Measurements from ENCODE around the gene HAUS5. TPM values are rescaled to one million over a fixed set of nuclear protein-coding genes. Genes with fewer than 3 reads are reported as not detected.
A peak's percentile ranks its signal among the peaks of the same experiment; 100 is the strongest.

The HAUS5 gene
- total and polyA plus RNA-seq, 5 donors from 2014 or later, result 5.1 to 25.9 (median 6.9) TPM

DNA sequence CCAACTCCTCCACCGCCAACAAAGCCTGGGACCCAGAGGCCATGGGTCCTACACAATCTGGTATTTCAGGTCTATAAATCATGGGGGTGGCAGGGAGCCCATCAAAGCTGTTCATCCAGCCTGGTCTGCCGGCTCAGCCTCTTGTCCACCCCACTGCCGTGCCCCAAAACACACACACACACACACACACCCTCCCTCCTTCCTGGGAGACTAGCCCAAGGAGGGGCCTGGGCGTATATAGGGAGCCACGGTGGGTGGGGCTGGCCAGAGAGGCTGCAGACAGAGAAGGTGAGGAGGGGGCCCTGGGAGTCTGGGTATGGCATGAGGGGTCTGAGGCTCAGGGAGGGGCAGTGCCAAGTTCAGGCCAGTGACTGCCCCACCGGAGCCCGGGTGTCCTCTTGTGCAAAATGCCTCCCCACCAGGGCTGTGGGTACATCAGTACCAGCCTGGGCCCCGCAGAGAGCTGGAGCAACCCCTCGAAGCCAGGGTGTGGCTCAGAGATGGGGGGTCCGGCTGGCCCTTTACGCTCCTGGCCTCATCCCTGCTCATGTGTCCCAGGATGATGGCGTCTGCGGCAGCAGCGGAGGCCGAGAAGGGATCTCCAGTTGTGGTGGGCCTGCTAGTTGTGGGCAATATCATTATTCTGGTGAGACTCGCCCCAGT, 53.8 kb downstream of the HAUS5 start, which contains the start of gene UPK1A:
Gene UPK1A (plus strand): TSS at position 267 of the 663 bp plus-strand sequence. CDS start 296 bp downstream, at position 563.
- no peaks in the 10 kb centered on the region for H3K9me3 ChIP-seq (ENCODE audit: control insufficient read depth in 2 of 2, low read length in 2 of 2)
- Mint-ChIP-seq H3K36me3 (no peaks in the 10 kb centered on the region), H3K9me3 (peaks cover 0 to 2% (median 0%) of the 10 kb centered on the region in 7 donors), H3K4me3 (no peak within 1 kb of the TSS), H3K27me3 (peaks cover 17% of the 10 kb centered on the region), H3K27ac (no peak within 1 kb of the TSS), H3K4me1 (peaks cover 0 to 2% (median 0%) of the 10 kb centered on the region in 4 donors)
- H3K27ac ChIP-seq (ENCODE audit: insufficient read depth, low read length, poor library complexity, severe bottlenecking), result no peak within 1 kb of the TSS
- H3K4me3 ChIP-seq (ENCODE audit: low read depth, low read length), result no peak within 1 kb of the TSS
- no peaks in the 10 kb centered on the region for H3K4me1 ChIP-seq (ENCODE audit: control insufficient read depth, insufficient read depth, low read length, poor library complexity, severe bottlenecking)
- DNase-seq (no peak), ATAC-seq (ENCODE audit: low read depth in 2 of 2) (no peak)
- H3K27me3 ChIP-seq (ENCODE audit: control insufficient read depth, insufficient read depth, low read length), result no peaks in the 10 kb centered on the region
- no peaks in the 10 kb centered on the region for H3K36me3 ChIP-seq (ENCODE audit: control insufficient read depth, insufficient read depth, low read length)

DNA sequence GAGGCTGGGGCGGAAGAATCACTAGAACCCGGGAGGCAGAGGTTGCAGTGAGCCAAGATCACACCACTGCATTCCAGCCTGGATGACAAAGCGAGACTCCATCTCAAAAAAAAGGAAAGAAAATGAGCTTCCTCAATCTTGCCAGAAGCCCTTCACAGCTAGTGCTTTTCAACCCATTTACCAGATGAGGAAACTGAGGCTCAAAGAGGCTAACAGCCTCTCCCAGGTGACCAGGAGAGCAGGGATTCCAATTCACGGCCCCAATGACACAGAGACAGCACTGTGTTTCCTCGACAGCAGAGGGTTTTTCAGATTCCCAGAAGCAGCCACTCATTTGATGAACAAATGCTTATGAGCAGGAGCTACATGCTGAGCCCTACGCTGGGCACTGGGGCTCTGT, 57.0 kb downstream of the HAUS5 start:
- no peak for ATAC-seq (ENCODE audit: low read depth in 2 of 2)
- H3K4me3 ChIP-seq (ENCODE audit: low read depth, low read length), result no peak overlapping the region
- DNase-seq, result no peak
- H3K36me3 ChIP-seq (ENCODE audit: control insufficient read depth, insufficient read depth, low read length), result no peaks in the 10 kb centered on the region
- no peaks in the 10 kb centered on the region for H3K27me3 ChIP-seq (ENCODE audit: control insufficient read depth, insufficient read depth, low read length)
- peaks cover 9% of the 10 kb centered on the region for H3K4me1 ChIP-seq (ENCODE audit: control insufficient read depth, insufficient read depth, low read length, poor library complexity, severe bottlenecking)
- no peak overlapping the region for H3K27ac ChIP-seq (ENCODE audit: insufficient read depth, low read length, poor library complexity, severe bottlenecking)
- Mint-ChIP-seq H3K9me3 (peaks cover 0 to 2% (median 0%) of the 10 kb centered on the region in 7 donors), H3K4me3 (peak overlapping the region in 1 of 4 donors; percentile 71), H3K4me1 (peaks cover 0 to 13% (median 7%) of the 10 kb centered on the region in 4 donors), H3K27me3 (peaks cover 42% of the 10 kb centered on the region), H3K27ac (peak overlapping the region in 1 of 3 donors; percentile 17), H3K36me3 (no peaks in the 10 kb centered on the region)
- no peaks in the 10 kb centered on the region for H3K9me3 ChIP-seq (ENCODE audit: control insufficient read depth in 2 of 2, low read length in 2 of 2)

DNA sequence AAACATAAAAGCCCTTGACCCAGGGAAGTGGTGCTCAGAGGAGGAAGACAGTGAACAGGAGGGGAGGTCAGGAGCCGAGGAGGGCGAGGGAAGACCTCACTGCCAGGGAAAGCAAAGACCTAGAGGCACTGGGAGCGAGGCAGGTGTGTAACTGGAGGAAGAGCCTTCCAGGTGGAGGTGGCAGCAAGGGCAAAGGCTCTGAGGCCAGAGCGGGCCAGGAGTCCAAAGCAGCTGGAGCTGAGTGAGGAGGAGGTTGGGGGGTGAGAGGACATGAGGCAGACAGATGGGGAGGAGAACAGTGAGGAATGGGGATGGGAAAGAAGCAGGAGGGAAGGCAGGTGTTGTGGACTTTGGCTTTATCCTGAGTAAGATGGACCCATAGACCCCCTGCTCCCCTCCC, 57.4 kb downstream of the HAUS5 start:
- Mint-ChIP-seq H3K36me3 (no peaks in the 10 kb centered on the region), H3K27me3 (peaks cover 45% of the 10 kb centered on the region), H3K4me3 (peak overlapping the region in 1 of 4 donors; percentile 38), H3K27ac (peak overlapping the region in 1 of 3 donors; percentile 17), H3K9me3 (peaks cover 0 to 2% (median 0%) of the 10 kb centered on the region in 7 donors), H3K4me1 (peaks cover 0 to 13% (median 7%) of the 10 kb centered on the region in 4 donors)
- no peaks in the 10 kb centered on the region for H3K36me3 ChIP-seq (ENCODE audit: control insufficient read depth, insufficient read depth, low read length)
- DNase-seq (no peak), ATAC-seq (ENCODE audit: low read depth in 2 of 2) (no peak)
- H3K4me1 ChIP-seq (ENCODE audit: control insufficient read depth, insufficient read depth, low read length, poor library complexity, severe bottlenecking), result peaks cover 9% of the 10 kb centered on the region
- H3K4me3 ChIP-seq (ENCODE audit: low read depth, low read length), result no peak overlapping the region
- no peaks in the 10 kb centered on the region for H3K9me3 ChIP-seq (ENCODE audit: control insufficient read depth in 2 of 2, low read length in 2 of 2)
- no peaks in the 10 kb centered on the region for H3K27me3 ChIP-seq (ENCODE audit: control insufficient read depth, insufficient read depth, low read length)
- H3K27ac ChIP-seq (ENCODE audit: insufficient read depth, low read length, poor library complexity, severe bottlenecking), result no peak overlapping the region

DNA sequence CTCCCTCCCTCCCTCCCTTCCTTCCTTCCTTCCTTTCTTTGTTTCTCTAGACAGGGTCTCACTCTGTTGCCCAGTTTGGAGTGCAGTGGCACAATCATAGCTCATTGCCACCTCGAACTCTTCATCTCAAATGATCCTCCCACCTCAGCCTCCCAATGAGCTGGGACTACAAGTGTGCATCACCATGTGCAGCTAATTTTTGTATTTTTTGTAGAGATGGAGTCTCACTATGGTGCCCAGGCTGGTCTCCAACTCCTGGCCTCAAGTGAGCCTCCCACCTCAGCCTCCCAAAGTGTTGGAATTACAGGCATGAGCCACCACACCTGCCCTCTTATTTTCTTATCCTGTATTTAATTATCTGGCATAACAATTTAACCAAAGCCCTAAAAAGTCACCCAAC, 58.2 kb downstream of the HAUS5 start:
- Histone ChIP-seq H3K27ac (ENCODE audit: insufficient read depth, low read length, poor library complexity, severe bottlenecking) (no peak overlapping the region), H3K9me3 (ENCODE audit: control insufficient read depth in 2 of 2, low read length in 2 of 2) (no peaks in the 10 kb centered on the region), H3K27me3 (ENCODE audit: control insufficient read depth, insufficient read depth, low read length) (no peaks in the 10 kb centered on the region), H3K36me3 (ENCODE audit: control insufficient read depth, insufficient read depth, low read length) (no peaks in the 10 kb centered on the region), H3K4me3 (ENCODE audit: low read depth, low read length) (no peak overlapping the region), H3K4me1 (ENCODE audit: control insufficient read depth, insufficient read depth, low read length, poor library complexity, severe bottlenecking) (peaks cover 9% of the 10 kb centered on the region)
- peaks cover 45% of the 10 kb centered on the region for H3K27me3 Mint-ChIP-seq
- DNase-seq (no peak), ATAC-seq (ENCODE audit: low read depth in 2 of 2) (no peak)
- H3K9me3 Mint-ChIP-seq, result peaks cover 0 to 2% (median 0%) of the 10 kb centered on the region in 7 donors
- H3K27ac Mint-ChIP-seq, result no peak overlapping the region
- H3K36me3 Mint-ChIP-seq, result no peaks in the 10 kb centered on the region
- H3K4me1 Mint-ChIP-seq, result peaks cover 0 to 13% (median 7%) of the 10 kb centered on the region in 4 donors
- no peak overlapping the region for H3K4me3 Mint-ChIP-seq

DNA sequence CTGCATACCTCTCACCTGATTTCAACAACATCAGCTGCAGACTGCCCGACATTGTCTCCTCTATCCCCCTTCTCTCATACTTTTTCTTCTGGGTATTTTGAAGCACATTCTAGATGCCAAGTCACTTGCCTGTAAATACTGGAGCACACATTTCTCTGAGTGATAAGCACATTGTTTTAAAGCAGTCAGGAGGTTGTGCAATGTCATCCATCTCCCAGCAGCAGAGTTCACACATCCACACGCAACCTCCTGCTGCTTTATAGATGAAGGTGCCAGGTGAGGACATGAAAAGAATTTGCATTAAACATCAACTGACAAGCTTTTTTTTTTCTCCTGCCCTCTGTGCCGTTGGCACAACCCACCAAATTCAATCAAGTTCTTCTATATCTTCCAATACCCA, 59.3 kb downstream of the HAUS5 start:
- H3K36me3 Mint-ChIP-seq, result no peaks in the 10 kb centered on the region
- Histone ChIP-seq H3K27ac (ENCODE audit: insufficient read depth, low read length, poor library complexity, severe bottlenecking) (no peak overlapping the region), H3K9me3 (ENCODE audit: control insufficient read depth in 2 of 2, low read length in 2 of 2) (no peaks in the 10 kb centered on the region), H3K36me3 (ENCODE audit: control insufficient read depth, insufficient read depth, low read length) (no peaks in the 10 kb centered on the region), H3K4me3 (ENCODE audit: low read depth, low read length) (no peak overlapping the region), H3K27me3 (ENCODE audit: control insufficient read depth, insufficient read depth, low read length) (no peaks in the 10 kb centered on the region), H3K4me1 (ENCODE audit: control insufficient read depth, insufficient read depth, low read length, poor library complexity, severe bottlenecking) (peaks cover 9% of the 10 kb centered on the region)
- no peak for DNase-seq
- H3K4me1 Mint-ChIP-seq, result peaks cover 0 to 13% (median 7%) of the 10 kb centered on the region in 4 donors
- no peak for ATAC-seq (ENCODE audit: low read depth in 2 of 2)
- no peak overlapping the region for H3K4me3 Mint-ChIP-seq
- no peak overlapping the region for H3K27ac Mint-ChIP-seq
- H3K9me3 Mint-ChIP-seq, result peaks cover 0 to 2% (median 0%) of the 10 kb centered on the region in 7 donors
- H3K27me3 Mint-ChIP-seq, result peaks cover 45% of the 10 kb centered on the region

DNA sequence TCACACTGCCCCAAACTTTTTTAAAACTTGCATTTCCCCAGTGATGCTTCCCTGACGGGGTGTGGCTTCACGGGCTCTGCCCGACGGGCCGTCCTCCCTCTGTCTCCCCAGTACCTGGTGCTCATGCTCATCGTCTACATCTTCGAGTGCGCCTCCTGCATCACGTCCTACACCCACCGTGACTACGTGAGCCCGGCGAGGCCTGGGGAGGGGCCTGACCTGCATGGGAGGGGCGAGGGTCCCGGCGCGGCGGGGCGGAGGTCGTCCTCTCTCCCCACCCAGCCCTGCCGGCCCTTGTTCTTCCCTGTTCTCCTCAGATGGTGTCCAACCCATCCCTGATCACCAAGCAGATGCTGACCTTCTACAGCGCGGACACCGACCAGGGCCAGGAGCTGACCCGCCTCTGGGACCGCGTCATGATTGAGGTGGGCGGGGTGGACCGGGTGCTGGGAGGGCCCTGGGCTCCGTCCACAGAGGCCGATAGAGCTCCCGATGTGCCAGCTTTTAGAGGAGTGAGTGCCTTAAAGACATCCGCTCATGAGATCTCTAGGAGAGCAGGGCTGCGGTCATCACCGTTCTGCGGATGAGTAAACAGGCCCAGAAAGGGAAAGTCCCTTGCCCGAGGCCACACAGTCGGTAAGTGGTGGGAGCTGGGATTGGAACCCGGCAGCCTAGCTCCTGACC, 60.7 kb downstream of the HAUS5 start:
- peaks cover 0 to 13% (median 7%) of the 10 kb centered on the region in 4 donors for H3K4me1 Mint-ChIP-seq
- peak; percentile 44 to 50 for ATAC-seq (ENCODE audit: low read depth in 2 of 2)

More for the DNA sequence above, 60.7 kb downstream of the HAUS5 start:
- Mint-ChIP-seq H3K9me3 (peaks cover 0 to 2% (median 0%) of the 10 kb centered on the region in 7 donors), H3K27me3 (peaks cover 48% of the 10 kb centered on the region), H3K4me3 (peak overlapping the region in 3 of 4 donors; percentile 39 to 72 (median 66)), H3K36me3 (no peaks in the 10 kb centered on the region), H3K27ac (peak overlapping the region in 1 of 3 donors; percentile 64)
- Histone ChIP-seq H3K4me1 (ENCODE audit: control insufficient read depth, insufficient read depth, low read length, poor library complexity, severe bottlenecking) (peaks cover 9% of the 10 kb centered on the region), H3K9me3 (ENCODE audit: control insufficient read depth in 2 of 2, low read length in 2 of 2) (no peaks in the 10 kb centered on the region), H3K27ac (ENCODE audit: insufficient read depth, low read length, poor library complexity, severe bottlenecking) (no peak overlapping the region), H3K27me3 (ENCODE audit: control insufficient read depth, insufficient read depth, low read length) (no peaks in the 10 kb centered on the region), H3K4me3 (ENCODE audit: low read depth, low read length) (peak overlapping the region; percentile 19), H3K36me3 (ENCODE audit: control insufficient read depth, insufficient read depth, low read length) (no peaks in the 10 kb centered on the region)
- peak in 1 of 3 donors; percentile 50 for DNase-seq
